Smooth muscle cell of bladder (primary cell): ENCODE results near the gene NHERF1. TPM values are rescaled to one million over a fixed set of nuclear protein-coding genes. Genes with fewer than 3 reads are reported as not detected.

Experiments
- total RNA-seq: library from RNA; depleted of rRNA; stranded (reverse); fragments of >200 nt; gene quantifications from 2 replicates; pipeline ENCODE4 v1.2.3, GENCODE V29; 2014

The NHERF1 gene
- 4.3 and 5.4 TPM in 2 replicates for total RNA-seq

DNA sequence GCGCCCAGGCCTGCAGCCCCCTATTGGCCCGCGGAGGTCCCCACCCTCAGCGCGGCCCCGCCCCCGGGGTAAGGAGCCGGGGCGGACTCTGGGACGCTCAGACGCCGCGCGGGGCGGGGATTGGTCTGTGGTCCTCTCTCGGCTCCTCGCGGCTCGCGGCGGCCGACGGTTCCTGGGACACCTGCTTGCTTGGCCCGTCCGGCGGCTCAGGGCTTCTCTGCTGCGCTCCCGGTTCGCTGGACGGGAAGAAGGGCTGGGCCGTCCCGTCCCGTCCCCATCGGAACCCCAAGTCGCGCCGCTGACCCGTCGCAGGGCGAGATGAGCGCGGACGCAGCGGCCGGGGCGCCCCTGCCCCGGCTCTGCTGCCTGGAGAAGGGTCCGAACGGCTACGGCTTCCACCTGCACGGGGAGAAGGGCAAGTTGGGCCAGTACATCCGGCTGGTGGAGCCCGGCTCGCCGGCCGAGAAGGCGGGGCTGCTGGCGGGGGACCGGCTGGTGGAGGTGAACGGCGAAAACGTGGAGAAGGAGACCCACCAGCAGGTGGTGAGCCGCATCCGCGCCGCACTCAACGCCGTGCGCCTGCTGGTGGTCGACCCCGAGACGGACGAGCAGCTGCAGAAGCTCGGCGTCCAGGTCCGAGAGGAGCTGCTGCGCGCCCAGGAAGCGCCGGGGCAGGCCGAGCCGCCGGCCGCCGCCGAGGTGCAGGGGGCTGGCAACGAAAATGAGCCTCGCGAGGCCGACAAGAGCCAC, at the start of gene NHERF1:
NHERF1 (plus strand) TSS at position 100 of the 750 bp plus-strand sequence; CDS start at position 319, 219 bp downstream.

DNA sequence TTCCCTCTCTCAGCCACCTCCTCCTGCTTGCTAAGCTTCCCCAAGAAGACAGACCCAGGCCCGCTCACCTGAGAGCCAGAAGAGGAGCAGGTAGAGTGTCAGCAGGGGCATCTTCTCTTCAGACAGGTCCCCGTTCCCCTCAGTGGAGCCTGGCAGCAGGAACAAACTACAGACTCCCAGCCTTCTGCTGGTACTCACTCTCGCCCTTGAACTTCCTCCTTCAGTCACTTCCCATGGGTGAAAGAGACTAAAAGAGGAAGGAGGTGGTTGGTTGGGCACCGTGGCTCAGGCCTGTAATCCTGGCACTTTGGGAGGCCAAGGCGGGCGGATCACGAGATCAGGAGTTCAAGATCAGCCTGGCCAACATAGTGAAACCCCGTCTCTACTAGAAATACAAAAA, 35.7 kb upstream of the NHERF1 start, which contains the start of gene CD300LF:
CD300LF (minus strand) TSS at position 168 of the 400 bp plus-strand sequence; CDS start at position 111, 57 bp downstream.

DNA sequence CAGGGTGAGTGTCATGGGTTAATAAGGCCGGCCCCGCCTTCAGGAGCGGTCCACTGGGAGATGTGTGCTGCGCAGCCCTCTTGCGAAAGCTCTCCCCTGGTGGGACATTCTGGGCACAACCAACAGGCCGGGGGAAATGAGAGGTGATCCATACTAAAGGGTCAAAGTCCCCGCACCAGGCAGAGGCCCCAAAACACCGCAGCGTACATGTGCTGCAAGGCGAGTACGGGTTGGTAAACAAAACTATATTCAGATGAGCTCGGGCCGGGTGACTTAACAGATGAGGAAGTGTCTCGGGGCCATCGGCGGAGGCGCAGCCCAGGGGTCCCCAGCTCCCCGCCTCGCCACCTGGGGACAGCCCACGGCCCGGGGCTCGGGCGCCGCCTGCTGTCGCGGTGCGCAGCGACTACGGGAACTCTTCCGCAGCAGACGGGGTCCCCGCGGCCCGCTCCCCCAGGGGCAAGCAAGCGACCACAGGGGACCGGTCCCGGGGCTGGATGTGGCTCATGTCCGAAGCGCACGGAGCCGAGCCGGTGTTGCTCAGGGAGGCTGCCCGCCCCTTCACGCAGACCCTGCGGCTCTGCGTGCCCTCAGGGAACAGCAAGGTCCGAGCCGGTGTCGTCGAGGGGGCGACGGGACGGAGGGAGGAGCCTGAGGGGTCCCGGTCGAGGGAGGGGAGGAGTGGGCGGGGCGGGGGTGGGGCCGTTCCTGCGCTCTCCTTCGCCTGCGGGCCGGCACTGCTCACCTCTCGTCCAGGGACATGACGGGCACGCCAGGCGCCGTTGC, 11.7 kb upstream of the NHERF1 start, which contains the start of gene RAB37:
RAB37 (plus strand) TSS at position 744 of the 786 bp plus-strand sequence; CDS start at position 761, 17 bp downstream.

DNA sequence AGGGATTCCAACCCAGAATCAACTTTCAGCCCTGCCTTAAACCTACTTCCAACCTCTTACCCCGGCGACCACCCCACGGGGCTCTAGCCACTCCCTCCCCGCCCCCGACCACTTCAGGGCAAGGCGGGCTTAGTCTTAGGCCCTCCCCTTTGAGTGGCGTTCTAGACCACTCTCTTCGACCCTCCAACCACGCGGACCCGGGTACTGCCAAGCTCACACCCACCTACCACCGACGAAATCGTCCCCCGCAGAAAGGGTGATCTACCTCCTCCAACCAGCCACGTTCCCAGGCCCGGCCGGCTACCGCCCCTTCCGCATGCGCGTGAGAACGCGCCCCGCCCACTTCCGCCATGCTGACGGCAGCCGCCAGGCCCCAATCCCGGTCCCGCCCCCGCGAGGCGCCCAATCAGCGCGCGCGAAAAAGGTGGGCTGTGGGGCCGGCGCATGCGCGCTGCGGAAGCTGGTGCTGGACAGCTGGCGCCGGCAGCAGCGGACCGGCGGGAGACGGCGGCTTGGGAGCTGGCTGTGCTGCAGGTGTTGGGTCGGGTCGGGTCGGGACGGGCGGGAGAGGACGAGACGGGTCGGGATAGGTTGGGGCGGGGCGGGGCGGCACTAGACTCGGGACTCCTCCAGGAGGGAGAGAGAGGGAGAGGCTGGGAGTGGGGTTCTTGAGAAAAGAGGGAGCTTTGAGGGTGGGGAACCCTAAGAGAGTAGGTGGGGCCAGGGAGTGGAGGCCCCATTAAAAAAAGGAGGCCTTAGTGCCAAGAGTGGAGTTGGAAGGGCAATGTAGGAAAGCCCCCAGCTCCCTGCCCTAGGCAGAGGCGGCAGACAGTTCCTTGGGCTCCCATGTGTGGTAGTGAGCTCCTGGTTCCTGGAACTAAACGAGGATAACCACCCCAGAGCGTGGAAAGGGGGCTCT, 27.9 kb downstream of the NHERF1 start, which contains the start of gene NAT9:
NAT9 (minus strand) TSS at position 302 of the 919 bp plus-strand sequence. CDS start 647 bp downstream, outside the sequence.

Other genes with a start within 250 kb of the NHERF1 start
- gene CD300LB, start 217.2 kb upstream of the NHERF1 start, total RNA-seq = not detected in 2 replicates
- gene CD300C, start 202.5 kb upstream of the NHERF1 start, total RNA-seq = not detected in 2 replicates
- not detected in 2 replicates for gene CD300H, start 181.1 kb upstream of the NHERF1 start, total RNA-seq
- gene CD300LD, start 156.3 kb upstream of the NHERF1 start, total RNA-seq = not detected in 2 replicates
- not detected in 2 replicates for gene CD300E, start 124.9 kb upstream of the NHERF1 start, total RNA-seq
- gene CD300LF, start 35.7 kb upstream of the NHERF1 start, total RNA-seq = not detected in 2 replicates
- gene RAB37, start 11.4 kb upstream of the NHERF1 start, total RNA-seq = 0.09 and 0.43 TPM in 2 replicates
- gene NAT9, start 27.7 kb downstream of the NHERF1 start, total RNA-seq = 34.6 and 44.1 TPM in 2 replicates
- under 0.01 and 0.28 TPM in 2 replicates for gene GRIN2C, start 111.3 kb downstream of the NHERF1 start, total RNA-seq
- gene FDXR, start 124.4 kb downstream of the NHERF1 start, total RNA-seq = 38.4 and 45.8 TPM in 2 replicates
- not detected in 2 replicates for gene FADS6, start 145.0 kb downstream of the NHERF1 start, total RNA-seq
- gene USH1G, start 174.6 kb downstream of the NHERF1 start, total RNA-seq = under 0.01 TPM in 1 of 2 replicates, not detected in the other
- not detected in 2 replicates for gene OTOP2, start 175.6 kb downstream of the NHERF1 start, total RNA-seq
- not detected in 2 replicates for gene OTOP3, start 187.3 kb downstream of the NHERF1 start, total RNA-seq
- 0.28 TPM in 2 replicates for gene HID1, start 224.1 kb downstream of the NHERF1 start, total RNA-seq
- gene CDR2L, start 239.0 kb downstream of the NHERF1 start, total RNA-seq = 7.4 and 10.9 TPM in 2 replicates